Myocyte (in vitro differentiated cells): ENCODE data around the gene LRP2. TPM values are rescaled to one million over a fixed set of nuclear protein-coding genes. Genes with fewer than 3 reads are reported as not detected.

ENCODE experiments used
- DNase-seq: peaks from one replicate; pipeline ENCODE4 v3.0.0-alpha.2; 2012; ENCODE audit warnings: low read depth
- total RNA-seq: library from RNA; depleted of rRNA; stranded (reverse); fragments of >200 nt; gene quantifications from 2 replicates; pipeline ENCODE4 v1.2.3, GENCODE V29; 2014

LRP2 gene
- total RNA-seq, 1 donor from 2014 or later: not detected

DNA sequence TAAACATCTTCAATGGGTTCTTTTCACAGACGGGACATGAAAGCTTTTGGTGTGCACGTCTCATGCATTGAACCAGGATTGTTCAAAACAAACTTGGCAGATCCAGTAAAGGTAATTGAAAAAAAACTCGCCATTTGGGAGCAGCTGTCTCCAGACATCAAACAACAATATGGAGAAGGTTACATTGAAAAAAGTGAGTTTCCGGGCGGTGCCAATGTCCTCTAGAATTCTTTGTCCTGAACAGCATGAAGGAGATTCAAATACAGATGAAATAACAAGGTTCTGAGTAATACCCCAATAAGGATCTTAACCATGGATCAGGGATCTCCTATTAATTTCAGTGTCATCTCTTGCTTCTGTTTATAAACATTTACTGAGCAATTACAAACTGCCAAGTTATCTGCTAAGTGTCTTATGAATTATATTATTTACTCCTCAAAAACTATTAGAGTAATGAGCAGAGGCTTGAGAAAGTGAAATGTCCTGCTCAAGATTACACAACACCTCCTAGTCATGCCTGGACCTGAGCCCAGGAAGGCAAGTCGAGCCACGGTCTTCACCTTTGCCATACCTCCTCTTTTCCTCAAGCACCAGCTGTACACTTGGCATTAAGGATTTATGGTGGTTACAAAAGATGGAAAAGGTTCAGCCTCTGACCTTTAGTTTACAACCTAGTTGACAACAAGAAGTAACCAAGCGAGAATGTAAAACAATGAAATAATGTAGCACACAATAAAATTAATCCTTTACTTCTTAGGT, 270.4 kb downstream of the LRP2 start:
- no peak for DNase-seq

DNA sequence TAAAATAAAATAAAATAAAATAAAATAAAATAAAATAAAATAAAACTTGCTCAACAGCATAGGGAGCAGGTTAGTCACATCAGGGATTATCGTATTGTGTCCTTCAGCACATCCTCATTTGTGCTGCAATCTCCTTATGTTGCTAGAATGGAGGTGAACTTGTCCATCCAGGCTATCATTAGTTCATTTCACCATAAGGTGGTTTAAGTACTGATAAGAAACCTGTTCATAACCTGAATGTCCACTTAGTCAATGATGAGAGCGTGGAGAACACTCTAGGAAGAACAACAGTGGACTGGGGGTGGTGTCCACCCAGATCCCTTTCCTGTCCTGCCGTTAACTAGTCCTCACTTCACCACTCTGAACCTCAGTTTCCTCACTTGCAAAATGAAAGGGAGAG, 271.1 kb downstream of the LRP2 start:
- DNase-seq: no peak

DNA sequence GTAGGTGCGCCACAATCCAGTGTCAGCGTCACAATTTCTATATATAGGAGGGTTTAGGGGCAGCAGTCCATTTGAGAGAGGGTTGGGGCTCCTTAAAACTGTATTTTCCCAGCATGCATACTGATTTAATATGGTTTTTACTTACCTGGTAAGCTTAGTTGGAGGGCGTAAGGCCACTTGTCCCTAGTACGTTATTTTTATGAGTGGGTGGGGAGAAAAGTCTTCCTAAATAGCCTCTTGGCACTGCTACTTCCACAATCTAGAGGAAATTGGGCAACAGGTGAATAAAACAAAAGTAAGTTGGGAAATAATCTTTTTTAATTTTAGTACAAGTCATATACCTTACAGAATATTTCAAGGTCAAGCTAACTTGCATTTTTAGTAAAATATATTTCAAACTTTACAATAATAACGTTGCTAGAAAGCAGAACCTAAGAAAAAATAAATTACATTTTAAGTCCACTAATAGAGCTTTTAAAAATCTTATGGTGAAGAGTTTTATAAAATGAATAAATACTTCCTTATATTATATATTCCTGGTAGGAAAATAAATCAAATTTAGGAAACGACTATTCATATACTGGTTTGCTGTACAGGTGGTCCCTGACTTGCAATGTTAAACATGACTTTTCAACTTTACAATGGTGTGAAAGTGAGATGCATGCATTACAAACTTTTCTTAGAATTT, 272.1 kb downstream of the LRP2 start:
- DNase-seq: no peak

DNA sequence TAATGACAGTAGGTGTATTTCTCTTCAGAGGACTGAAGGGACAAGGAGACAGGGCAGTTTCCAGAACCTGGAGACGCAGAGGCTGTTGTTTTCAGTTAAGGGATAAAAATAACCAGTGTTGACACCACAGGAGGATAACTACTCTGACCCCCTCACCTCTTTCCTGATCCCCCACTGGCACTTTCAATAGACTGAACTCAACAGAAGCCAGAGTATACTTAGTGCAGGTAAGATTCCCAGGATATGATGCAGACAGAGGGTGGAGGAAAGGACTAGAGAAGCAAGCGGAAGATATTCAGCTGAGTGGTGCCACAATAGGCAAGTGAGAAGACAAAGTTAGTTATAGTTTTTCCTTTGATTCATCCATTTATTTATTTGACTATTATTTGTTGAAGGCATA, 273.2 kb downstream of the LRP2 start:
- DNase-seq: no peak

DNA sequence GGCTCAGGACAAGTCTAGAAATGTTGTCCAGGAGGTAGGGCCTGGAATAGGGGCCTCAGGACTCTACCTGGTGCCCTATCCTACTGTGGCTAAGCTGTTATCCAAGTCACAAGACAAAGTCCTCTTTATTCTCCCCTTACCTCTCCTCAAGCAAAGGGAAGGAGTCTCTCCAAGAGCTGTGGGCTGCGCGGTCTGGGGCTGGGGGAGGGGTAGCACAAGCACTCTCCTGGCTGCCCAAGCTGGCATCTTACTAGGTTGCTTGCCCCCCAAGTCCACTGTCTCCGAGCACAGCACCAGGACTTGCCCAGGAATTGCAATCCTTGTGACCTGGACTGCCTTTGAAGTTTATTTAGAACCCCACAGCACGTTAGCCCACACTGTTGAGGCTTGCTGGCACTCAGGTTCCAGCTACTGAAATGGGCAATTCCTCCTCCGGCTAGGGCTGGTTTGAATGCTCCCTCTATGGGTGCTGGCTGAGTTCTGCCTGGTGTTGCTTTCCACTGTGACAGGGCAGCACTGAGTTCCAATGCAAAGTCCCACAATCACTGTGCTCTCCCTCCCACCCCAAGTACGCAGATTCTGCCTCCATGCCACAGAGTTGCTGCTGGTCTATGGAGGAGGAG, 274.5 kb downstream of the LRP2 start:
- no peak for DNase-seq

DNA sequence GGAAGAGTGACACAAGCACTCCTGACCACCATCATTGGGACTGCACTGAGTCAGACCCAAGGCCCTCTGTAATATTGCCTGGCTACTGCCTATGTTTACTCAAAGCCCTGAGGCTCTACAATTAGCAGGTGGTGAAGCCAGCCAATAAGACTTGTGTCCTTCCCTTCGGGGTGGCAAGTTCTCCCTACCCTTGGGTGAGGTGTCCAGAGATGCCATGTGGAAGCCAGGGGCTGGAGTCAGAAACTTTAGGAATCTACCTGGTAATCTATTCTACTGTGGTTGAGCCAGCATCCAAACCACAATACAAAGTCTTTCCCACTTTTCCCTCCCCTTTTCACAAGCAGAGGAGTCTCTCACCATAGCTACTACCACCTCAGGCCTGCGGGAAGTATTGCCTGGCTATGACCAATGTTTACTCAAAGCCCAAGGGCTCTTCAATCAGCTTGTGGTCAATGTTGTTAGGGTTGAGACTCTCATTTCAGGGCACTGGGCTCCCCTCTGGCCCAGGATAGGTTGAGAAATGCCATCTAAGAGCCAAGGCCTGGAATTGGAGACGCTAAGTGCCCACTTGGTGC, 275.4 kb downstream of the LRP2 start:
- no peak for DNase-seq

DNA sequence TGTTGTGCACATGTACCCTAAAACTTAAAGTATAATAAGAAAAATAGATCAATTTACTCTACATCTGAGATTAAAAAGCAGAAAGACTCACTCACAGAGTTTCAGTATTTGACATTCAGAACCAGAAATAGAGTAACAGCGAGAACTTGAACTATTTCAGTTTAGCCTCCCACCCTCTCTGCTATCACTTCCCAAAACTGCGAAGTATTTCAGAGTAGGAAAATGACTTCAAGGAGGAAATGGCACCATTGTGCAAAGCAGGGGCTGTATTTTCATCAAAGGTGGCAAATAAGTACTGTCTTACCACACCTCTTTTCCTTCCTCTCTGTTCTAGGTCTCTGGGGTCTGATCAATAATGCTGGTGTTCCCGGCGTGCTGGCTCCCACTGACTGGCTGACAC, 279.3 kb downstream of the LRP2 start:
- DNase-seq: no peak

DNA sequence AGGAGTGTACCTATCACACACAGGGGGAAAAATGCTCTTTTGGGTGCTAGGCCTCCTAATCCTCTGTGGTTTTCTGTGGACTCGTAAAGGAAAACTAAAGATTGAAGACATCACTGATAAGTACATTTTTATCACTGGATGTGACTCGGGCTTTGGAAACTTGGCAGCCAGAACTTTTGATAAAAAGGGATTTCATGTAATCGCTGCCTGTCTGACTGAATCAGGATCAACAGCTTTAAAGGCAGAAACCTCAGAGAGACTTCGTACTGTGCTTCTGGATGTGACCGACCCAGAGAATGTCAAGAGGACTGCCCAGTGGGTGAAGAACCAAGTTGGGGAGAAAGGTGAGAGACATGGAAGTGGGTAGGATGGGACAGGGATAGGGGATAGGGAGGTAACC, 280.8 kb downstream of the LRP2 start:
- DNase-seq: no peak

DNA sequence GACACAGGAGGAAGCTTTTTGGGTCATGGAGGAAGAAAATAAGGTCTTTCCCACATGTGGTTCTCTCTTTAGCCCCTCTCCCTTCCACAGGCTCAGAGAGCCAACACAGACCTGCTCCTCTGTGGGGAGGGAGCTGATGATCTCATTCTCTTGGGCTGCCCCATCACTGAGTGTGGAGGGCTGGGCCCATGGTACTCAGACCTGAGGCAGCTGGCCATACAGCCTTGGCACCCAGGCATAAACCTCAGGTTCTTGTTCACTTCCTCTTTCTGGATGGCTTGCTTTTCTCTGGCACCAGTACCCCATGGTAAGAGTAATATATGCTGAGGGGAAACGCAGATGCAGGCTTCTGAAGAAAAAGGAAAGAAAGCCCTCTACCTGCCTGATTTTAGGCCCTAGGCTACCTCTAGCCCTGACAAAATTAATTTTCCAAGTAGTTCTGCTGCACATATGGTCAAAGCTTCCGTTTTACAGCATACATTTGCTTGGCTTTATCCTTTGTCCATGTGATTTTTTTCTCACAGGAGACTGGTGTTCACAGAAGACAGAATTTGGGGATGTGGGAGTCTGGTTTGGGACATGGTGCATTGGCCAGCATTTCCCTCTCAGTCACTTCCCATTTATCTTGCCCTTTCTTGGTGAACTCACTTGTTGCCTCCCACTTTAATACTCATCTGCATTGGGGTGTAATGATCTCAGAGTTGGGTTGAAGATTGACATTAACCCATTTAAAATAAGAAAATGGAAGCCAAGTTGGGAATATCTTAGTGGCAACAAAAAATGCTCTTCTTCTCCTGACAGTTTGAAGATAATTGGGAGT, 281.9 kb downstream of the LRP2 start:
- peak; percentile 9 for DNase-seq

DNA sequence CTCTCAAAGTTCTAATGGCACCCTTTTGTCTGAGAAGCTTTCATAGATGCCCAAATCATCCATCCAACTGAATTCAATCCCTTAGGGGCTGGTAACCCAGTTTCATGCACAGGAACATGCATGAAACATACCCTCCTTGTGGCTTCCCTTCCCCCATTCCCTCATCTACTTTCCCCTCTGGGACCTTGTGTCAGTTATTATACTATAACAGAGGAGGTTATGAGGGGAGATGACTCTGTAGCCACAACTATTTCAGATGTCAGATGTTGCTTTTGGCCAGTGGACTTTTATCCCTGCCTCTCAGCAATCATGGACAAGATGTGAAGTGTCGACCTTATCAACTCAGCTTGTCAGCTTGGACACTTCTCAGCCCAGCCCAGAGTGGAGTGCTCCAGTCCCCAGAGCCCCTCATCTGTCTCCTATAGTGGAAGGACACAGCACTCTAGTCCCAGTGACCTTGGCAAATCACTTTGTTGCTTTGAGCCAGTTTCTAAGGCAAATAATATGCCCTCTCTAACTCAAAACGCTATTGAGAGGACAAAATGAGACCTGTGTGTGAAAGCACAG, 284.6 kb downstream of the LRP2 start:
- peak; percentile 8 for DNase-seq

Other genes with a start within 250 kb of the LRP2 start
- gene BBS5, start 117.0 kb upstream of the LRP2 start, total RNA-seq: 4.4 and 5.8 TPM in 2 replicates
- gene KLHL41, start 147.2 kb upstream of the LRP2 start, total RNA-seq: 1,702 and 1,869 TPM in 2 replicates
- 24.8 and 31.1 TPM in 2 replicates for gene FASTKD1, start 211.3 kb upstream of the LRP2 start, total RNA-seq
- gene PPIG, start 221.8 kb upstream of the LRP2 start, total RNA-seq: 36.2 and 38.5 TPM in 2 replicates